AG09319 (cell line): ENCODE results near the gene VPS35.

Source experiments
- DNase-seq: peaks from one replicate; pipeline ENCODE4 v3.0.0-alpha.2; 2010; ENCODE audit warnings: low read depth; ENCODE audit errors: extremely low read depth
- TF ChIP-seq, protein P1 (sequence below): IDR thresholded peaks from 2 replicates; pipeline ENCODE4 v1.5.1; 2011; ENCODE audit warnings: low read depth, mild to moderate bottlenecking, inconsistent platforms, low read length, moderate library complexity

VPS35 gene

DNA sequence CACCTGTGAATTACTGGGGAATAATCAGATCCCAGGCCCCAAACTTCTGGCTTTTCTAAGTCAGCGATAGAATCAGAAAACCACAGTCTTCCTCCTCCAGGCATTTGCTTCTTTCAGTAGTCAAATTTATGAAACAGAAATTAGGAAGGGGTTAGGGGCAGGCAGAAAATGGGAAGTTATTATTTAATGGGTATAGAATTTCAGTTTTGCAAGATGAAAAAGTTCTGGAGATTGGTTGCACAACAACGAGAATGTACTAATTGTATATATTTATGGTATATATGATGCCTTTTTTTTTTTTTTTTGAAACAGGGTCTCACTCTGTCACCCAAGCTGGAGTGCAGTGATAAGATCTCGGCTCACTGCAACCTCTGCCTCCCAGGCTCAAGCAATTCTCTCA lies 23.9 kb upstream of the VPS35 start:
- TF ChIP-seq, protein P1, sequence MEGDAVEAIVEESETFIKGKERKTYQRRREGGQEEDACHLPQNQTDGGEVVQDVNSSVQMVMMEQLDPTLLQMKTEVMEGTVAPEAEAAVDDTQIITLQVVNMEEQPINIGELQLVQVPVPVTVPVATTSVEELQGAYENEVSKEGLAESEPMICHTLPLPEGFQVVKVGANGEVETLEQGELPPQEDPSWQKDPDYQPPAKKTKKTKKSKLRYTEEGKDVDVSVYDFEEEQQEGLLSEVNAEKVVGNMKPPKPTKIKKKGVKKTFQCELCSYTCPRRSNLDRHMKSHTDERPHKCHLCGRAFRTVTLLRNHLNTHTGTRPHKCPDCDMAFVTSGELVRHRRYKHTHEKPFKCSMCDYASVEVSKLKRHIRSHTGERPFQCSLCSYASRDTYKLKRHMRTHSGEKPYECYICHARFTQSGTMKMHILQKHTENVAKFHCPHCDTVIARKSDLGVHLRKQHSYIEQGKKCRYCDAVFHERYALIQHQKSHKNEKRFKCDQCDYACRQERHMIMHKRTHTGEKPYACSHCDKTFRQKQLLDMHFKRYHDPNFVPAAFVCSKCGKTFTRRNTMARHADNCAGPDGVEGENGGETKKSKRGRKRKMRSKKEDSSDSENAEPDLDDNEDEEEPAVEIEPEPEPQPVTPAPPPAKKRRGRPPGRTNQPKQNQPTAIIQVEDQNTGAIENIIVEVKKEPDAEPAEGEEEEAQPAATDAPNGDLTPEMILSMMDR: no peak
- no peak for DNase-seq

DNA sequence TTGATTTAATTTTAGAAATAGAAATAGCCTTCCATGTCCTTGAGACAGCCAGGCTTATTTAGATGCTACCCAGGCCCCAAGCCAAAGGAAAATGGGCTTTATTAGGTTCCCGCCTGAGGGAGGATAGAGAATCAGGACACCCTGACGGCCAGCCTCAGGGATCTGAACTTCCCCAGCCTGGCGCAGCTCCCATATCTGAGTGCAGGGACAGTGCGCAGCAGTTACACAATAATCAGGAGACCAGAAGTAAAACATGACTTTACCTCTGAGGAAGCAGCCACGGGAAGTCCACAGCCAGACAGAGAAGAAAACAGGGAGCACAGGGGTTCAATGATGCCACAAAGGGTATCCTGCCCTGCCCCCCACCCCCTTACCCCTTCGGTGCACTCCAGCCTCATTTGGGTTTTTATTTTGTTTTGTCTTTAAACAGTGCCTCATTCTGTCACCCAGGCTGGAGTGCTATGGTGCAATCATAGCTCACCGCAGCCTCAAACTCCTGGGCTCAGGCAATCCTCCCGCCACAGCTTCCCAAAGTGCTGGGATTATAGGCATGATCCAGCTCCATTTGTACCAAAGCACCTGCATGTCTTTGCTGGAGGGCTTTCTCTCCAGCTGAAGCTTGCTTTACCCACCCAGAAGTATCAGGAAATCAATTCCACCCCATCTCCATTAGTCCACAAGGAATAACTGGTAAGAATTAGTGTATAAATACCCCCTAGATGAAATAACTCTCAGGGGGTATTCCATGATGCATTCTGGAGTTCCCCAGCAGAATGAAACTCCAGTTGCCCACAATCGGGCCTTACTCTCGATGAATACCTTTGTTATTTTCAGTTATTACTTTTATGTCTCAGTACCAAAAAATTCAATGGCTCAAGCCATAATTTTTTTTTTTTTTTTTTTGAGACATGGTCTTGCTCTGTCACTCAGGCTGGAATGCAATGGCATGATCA lies 22.4 kb upstream of the VPS35 start:
- TF ChIP-seq, protein P1: no peak
- DNase-seq: no peak

DNA sequence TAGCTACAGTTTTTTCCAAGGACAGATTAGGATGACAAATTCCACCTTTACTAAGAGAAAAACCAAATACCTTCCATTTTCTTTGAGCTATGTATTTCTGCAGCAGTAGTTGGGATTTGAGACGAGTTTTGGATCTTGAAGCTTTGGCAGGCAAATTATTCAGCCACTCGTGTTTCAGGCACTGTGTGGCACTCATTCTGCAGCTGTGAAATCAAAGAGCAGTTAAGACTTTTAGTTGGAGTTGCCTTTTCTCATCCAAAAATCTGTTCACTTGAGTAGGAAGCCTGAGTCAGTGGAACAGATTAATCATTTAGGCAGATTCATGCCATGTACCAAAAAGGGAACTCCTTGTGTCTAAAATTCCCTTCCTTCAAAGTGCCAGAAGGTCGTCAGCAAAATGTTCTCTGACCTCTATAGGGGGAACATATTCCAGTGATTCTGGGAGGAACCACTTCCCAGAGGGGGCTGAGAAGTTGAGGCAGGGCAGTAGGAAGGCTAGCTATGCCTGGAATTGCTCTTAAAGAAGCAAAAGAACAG lies 20.6 kb upstream of the VPS35 start:
- DNase-seq: no peak
- TF ChIP-seq, protein P1: no peak

DNA sequence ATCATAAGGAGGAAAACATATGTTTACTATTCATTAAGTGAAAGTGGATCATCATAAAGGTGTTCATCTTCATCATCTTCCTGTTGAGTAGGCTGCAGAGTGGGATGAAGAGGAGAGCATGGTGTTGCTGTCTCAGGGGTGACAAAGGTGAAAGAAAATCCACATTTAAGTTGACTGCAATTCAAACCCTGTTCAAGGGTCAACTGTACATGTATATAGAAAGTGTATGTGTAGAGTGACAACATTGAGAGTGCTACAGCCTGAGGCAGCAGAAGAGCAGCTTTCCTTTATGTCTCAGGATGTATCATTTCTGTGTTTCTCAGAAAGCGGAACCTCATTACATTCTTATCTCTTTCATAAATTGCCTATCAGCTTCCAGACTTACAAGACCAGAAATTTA lies 17.7 kb upstream of the VPS35 start:
- DNase-seq: no peak
- TF ChIP-seq, protein P1: no peak

DNA sequence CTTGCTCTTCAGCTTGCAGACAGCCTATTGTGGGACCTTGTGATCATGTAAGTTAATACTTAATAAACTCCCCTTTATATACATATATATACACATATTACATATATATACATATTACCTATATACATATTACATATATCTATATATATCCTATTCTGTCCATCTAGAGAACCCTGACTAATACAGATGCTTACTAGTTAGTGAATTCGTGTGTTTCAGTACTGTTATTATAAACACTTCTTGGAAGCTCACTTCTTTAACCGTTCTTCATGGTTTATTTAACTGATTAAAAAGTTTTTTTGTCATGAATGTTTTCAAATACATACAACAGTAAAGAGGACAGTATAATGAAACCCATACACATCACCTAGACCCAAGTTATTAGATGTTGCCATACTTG lies 13.1 kb upstream of the VPS35 start:
- DNase-seq: no peak
- TF ChIP-seq, protein P1: no peak

DNA sequence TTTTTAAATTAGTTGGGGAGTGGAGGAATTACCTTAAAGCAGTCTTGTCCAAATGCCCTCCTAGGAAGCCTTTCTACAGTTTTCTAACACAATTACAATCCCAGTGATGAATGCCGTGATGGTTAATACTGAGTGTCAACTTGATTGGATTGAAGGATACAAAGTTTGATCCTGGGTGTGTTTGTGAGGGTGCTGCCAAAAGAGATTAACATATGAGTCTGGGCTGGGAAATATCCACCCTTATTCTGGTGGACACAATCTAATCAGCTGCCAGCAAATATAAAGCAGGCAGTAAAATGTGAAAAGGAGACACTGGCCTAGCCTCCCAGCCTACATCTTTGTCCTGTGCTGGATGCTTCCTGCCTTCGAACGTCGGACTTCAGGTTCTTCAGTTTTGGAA lies 12.6 kb upstream of the VPS35 start:
- TF ChIP-seq, protein P1: no peak
- DNase-seq: no peak

DNA sequence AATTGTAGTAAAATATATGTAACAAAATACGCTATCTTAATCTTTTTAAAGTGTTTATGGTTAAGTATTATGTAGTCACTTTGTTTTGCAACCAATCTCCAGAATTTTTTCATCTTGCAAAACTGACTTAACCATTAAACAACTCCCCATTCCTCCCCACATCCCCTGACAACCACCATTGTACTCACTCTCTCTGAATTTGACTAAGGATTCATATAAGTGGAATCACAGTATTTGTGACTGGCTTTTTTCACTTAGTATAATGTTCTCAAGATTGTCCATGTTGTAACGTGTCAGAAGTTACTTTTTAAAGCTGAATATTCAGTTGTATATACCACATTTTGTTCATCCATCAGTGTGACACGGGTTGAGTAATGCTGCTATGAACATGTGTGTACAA lies 11.1 kb upstream of the VPS35 start:
- TF ChIP-seq, protein P1: no peak
- no peak for DNase-seq
